Activated CD4-positive, alpha-beta memory T cell treated with anti-CD3 and anti-CD28 coated beads for 36 hours (primary cell): ENCODE measurements around the gene GAS6. TPM values are rescaled to one million over a fixed set of nuclear protein-coding genes. Genes with fewer than 3 reads are reported as not detected.

Experiments used
- CTCF ChIA-PET: fragments of 350-600 bp; sonication (Branson Sonifier 250); formaldehyde crosslinking; loops from one replicate; lab custom pipeline; 2021; ENCODE audit warnings: antibody characterized with exemption, inconsistent platforms; lab: Charles Lee
- POLR2A ChIA-PET: fragments of 350-600 bp; sonication (Branson Sonifier 250); formaldehyde crosslinking; loops from one replicate; lab custom pipeline; 2021; ENCODE audit warnings: antibody characterized with exemption; lab: Charles Lee
- DNase-seq: peaks from one replicate; pipeline ENCODE4 v3.0.0-alpha.2; 2020
- H3K27ac Mint-ChIP-seq: one replicate; pipeline ENCODE4 v1.8.0; 2021; ENCODE audit warnings: mixed read lengths
- H3K27me3 Mint-ChIP-seq: one replicate; pipeline ENCODE4 v1.8.0; 2021; ENCODE audit warnings: mixed read lengths
- H3K36me3 Mint-ChIP-seq: one replicate; pipeline ENCODE4 v1.8.0; 2021; ENCODE audit warnings: mixed read lengths
- H3K4me1 Mint-ChIP-seq: one replicate; pipeline ENCODE4 v1.8.0; 2021; ENCODE audit warnings: low read depth, mixed read lengths
- H3K4me3 Mint-ChIP-seq: one replicate; pipeline ENCODE4 v1.8.0; 2021; ENCODE audit warnings: mild to moderate bottlenecking, mixed read lengths
- H3K9me3 Mint-ChIP-seq: one replicate; pipeline ENCODE4 v1.8.0; 2021; ENCODE audit warnings: mixed read lengths
- intact Hi-C: fragments of 100-400 bp; cut with micrococcal nuclease; formaldehyde crosslinking; loops from one replicate; pipeline ENCODE4 v1.15.1; 2023
- total RNA-seq, 2 experiments: library from RNA; stranded (reverse); gene quantifications; one replicate each; pipeline ENCODE4 v1.2.3, GENCODE V29; 2021

GAS6 gene
- total RNA-seq, 2 experiments from 2014 or later, result 1.5 TPM

GRCh38 chr13:113788413-113789135, 75.3 kb downstream of the GAS6 start:
- DNase-seq, result no peak
- Mint-ChIP-seq H3K4me3 (no peak overlapping the region), H3K27me3 (peaks cover 4% of the 10 kb centered on the region), H3K36me3 (no peaks in the 10 kb centered on the region), H3K27ac (no peak overlapping the region), H3K9me3 (no peaks in the 10 kb centered on the region), H3K4me1 (no peaks in the 10 kb centered on the region)
- CTCF ChIA-PET, result no interaction called here
- intact Hi-C loops, result no loop called here
- POLR2A ChIA-PET, result no interaction called here

GRCh38 chr13:113787694-113788093, 76.2 kb downstream of the GAS6 start:
- H3K27ac Mint-ChIP-seq, result no peak overlapping the region
- no peaks in the 10 kb centered on the region for H3K9me3 Mint-ChIP-seq
- H3K36me3 Mint-ChIP-seq, result no peaks in the 10 kb centered on the region
- POLR2A ChIA-PET, result no interaction called here
- intact Hi-C loops, result no loop called here
- DNase-seq, result no peak
- peaks cover 8% of the 10 kb centered on the region for H3K27me3 Mint-ChIP-seq
- no peak overlapping the region for H3K4me3 Mint-ChIP-seq
- H3K4me1 Mint-ChIP-seq, result no peaks in the 10 kb centered on the region
- CTCF ChIA-PET, result no interaction called here

DNA sequence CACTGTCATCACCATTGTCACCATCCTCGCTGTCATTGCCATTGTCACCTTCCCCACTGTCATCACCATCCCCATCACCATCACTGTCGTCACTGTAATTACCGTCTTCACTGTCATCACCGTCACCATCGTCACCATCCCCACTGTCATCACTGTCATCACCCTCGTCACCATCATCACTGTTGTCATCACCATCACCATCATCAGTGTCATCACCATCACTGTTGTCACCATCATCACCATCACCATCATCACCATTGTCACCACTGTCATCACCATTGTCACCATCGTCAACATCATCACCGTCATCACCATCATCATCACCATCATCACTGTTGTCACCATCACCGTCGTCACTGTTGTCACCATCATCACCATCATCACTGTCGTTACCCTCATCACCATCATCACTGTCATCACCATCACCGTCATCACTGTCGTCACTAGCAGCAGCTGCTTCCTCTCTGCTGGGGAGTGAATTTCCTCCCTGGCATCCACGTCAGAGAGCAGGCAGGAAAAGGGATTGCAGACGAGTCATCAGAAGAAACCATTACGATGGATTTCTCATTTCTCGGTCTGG, 77.5 kb downstream of the GAS6 start:
- Mint-ChIP-seq H3K4me1 (no peaks in the 10 kb centered on the region), H3K27ac (no peak overlapping the region), H3K9me3 (no peaks in the 10 kb centered on the region), H3K4me3 (no peak overlapping the region), H3K36me3 (no peaks in the 10 kb centered on the region), H3K27me3 (peaks cover 8% of the 10 kb centered on the region)
- POLR2A ChIA-PET, result no interaction called here
- intact Hi-C loops, result no loop called here
- CTCF ChIA-PET, result no interaction called here
- no peak for DNase-seq

- DNase-seq, result peak; percentile 59
- H3K4me1 Mint-ChIP-seq, result no peaks in the 10 kb centered on the region
- no peak overlapping the region for H3K27ac Mint-ChIP-seq
- no peak overlapping the region for H3K4me3 Mint-ChIP-seq
- no peaks in the 10 kb centered on the region for H3K36me3 Mint-ChIP-seq
- POLR2A ChIA-PET, result interaction anchor here (0.7 kb wide), 1 partner anchor 497 kb away, joined by 3 read pairs; no protein-coding TSS in a partner anchor
- CTCF ChIA-PET, result no interaction called here
- intact Hi-C loops, result no loop called here
- H3K27me3 Mint-ChIP-seq, result peaks cover 8% of the 10 kb centered on the region
- no peaks in the 10 kb centered on the region for H3K9me3 Mint-ChIP-seq
Measured at GRCh38 chr13:113785051-113786010, 78.5 kb downstream of the GAS6 start.

GRCh38 chr13:113784645-113785024, 79.2 kb downstream of the GAS6 start:
- H3K9me3 Mint-ChIP-seq, result no peaks in the 10 kb centered on the region
- POLR2A ChIA-PET, result interaction anchor here (0.7 kb wide), 1 partner anchor 498 kb away, joined by 3 read pairs; no protein-coding TSS in a partner anchor
- H3K4me3 Mint-ChIP-seq, result no peak overlapping the region
- CTCF ChIA-PET, result no interaction called here
- no peak for DNase-seq
- no peaks in the 10 kb centered on the region for H3K4me1 Mint-ChIP-seq
- intact Hi-C loops, result no loop called here
- peaks cover 8% of the 10 kb centered on the region for H3K27me3 Mint-ChIP-seq
- no peaks in the 10 kb centered on the region for H3K36me3 Mint-ChIP-seq
- no peak overlapping the region for H3K27ac Mint-ChIP-seq

DNA sequence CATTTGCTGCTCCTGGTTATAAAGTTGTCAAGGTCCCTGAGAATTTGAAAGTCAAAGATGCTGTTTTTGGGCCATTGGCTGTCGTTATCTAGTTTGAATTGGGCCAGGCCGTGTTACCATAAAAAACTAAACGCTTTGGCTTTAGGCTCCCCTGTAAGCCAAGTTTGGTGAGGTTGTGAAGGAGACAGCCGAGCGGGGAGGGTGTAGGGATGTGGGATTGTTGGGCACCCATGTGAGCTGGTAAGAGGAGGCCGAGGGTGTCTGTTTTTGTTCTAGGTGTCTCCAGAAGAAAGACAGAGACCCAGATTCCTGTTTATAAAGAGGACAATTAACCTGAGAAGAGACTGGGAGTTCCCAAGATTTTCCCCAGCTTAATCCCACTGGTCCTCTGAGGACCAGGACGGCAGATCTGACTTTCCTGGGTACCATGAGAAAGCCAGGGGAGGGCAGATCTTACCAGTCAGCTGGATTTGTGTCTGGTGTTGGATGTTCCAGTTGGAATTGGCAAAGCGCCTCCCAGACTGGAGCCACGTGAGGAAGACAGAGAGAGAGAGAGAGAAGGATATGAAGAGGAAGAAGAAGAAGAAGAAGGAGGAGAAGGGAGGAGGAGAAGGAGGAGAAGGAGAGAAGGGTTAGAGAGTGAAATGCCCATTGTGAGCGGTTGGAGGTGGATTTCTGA, 79.8 kb downstream of the GAS6 start:
- ChIA-PET POLR2A (interaction anchor here (0.7 kb wide), 1 partner anchor 498 kb away, joined by 3 read pairs; no protein-coding TSS in a partner anchor), CTCF (no interaction called here)
- no peak overlapping the region for H3K4me3 Mint-ChIP-seq
- H3K27me3 Mint-ChIP-seq, result peaks cover 8% of the 10 kb centered on the region
- H3K36me3 Mint-ChIP-seq, result no peaks in the 10 kb centered on the region
- DNase-seq, result peak; percentile 0
- H3K27ac Mint-ChIP-seq, result no peak overlapping the region
- intact Hi-C loops, result no loop called here
- H3K9me3 Mint-ChIP-seq, result no peaks in the 10 kb centered on the region
- no peaks in the 10 kb centered on the region for H3K4me1 Mint-ChIP-seq

GRCh38 chr13:113783200-113783881, 80.5 kb downstream of the GAS6 start:
- H3K4me3 Mint-ChIP-seq, result no peak overlapping the region
- ChIA-PET POLR2A (no interaction called here), CTCF (interaction anchor here (0.6 kb wide), 1 partner anchor 542 kb away, joined by 3 read pairs; no protein-coding TSS in a partner anchor)
- no peak overlapping the region for H3K27ac Mint-ChIP-seq
- H3K27me3 Mint-ChIP-seq, result peaks cover 14% of the 10 kb centered on the region
- no peaks in the 10 kb centered on the region for H3K9me3 Mint-ChIP-seq
- intact Hi-C loops, result no loop called here
- H3K4me1 Mint-ChIP-seq, result no peaks in the 10 kb centered on the region
- no peaks in the 10 kb centered on the region for H3K36me3 Mint-ChIP-seq
- DNase-seq, result no peak

GRCh38 chr13:113782472-113782871, 81.4 kb downstream of the GAS6 start:
- DNase-seq, result no peak
- Mint-ChIP-seq H3K27me3 (peaks cover 16% of the 10 kb centered on the region), H3K4me3 (no peak overlapping the region), H3K9me3 (no peaks in the 10 kb centered on the region), H3K27ac (no peak overlapping the region), H3K4me1 (no peaks in the 10 kb centered on the region), H3K36me3 (no peaks in the 10 kb centered on the region)
- CTCF ChIA-PET, result interaction anchor here (0.6 kb wide), 1 partner anchor 543 kb away, joined by 3 read pairs; no protein-coding TSS in a partner anchor
- POLR2A ChIA-PET, result no interaction called here
- intact Hi-C loops, result no loop called here

GRCh38 chr13:113781571-113781970, 82.3 kb downstream of the GAS6 start:
- CTCF ChIA-PET, result no interaction called here
- Mint-ChIP-seq H3K4me1 (no peaks in the 10 kb centered on the region), H3K27me3 (peaks cover 22% of the 10 kb centered on the region), H3K36me3 (no peaks in the 10 kb centered on the region), H3K4me3 (no peak overlapping the region), H3K9me3 (no peaks in the 10 kb centered on the region), H3K27ac (no peak overlapping the region)
- POLR2A ChIA-PET, result no interaction called here
- no peak for DNase-seq
- intact Hi-C loops, result no loop called here

DNA sequence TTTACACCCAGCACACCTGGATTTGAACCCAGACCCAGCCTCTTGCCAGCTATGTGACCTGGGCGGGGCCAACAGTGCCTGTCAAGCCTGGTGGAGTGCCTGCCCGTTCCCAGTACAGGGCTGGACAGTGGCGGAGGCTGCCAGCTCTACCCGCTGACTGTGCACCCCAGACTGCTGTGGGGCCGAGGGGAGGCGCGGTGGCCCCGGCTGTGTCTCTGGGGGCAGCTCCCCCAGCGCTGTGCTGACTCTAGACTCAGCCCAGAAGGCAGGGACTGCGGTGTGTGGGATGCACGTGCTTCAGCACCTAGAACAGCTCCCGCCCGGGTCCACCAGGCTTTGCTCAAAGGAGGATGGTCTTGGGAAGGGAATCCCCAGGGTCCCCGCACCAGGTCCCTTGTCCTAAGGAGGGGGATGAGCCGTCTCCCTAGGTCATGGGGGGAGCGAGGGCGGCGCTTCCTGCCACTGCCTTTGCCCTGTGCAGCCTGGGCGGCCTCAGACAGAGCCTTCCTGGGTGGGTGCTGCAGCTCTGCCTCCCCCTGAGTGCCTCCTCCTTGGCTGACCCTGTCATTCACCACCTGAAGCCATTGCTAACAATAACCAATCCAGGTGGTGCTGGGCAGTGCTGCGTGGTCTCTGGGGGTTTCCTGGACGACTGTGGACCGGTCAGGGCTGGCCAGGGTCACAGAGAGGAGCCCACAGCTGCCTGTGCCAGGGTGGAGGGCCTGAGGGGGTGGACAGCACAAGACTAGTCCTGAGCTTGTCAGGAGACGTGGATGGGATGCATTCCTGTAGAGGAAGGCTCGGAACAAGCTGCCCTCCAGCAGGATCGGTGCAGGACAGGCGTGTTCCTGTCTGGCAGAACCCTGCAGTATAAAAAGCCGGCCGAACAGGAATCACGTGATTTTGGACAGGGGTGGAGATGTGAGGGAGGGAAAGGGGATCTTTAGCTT, 86.3 kb downstream of the GAS6 start:
- H3K9me3 Mint-ChIP-seq, result peaks cover 2% of the 10 kb centered on the region
- ChIA-PET CTCF (no interaction called here), POLR2A (no interaction called here)
- no peak for DNase-seq
- peaks cover 14% of the 10 kb centered on the region for H3K27me3 Mint-ChIP-seq
- no peaks in the 10 kb centered on the region for H3K4me1 Mint-ChIP-seq
- intact Hi-C loops, result no loop called here
- H3K27ac Mint-ChIP-seq, result no peak overlapping the region
- H3K36me3 Mint-ChIP-seq, result no peaks in the 10 kb centered on the region
- no peak overlapping the region for H3K4me3 Mint-ChIP-seq
